Measurements from ENCODE around the gene EWSR1.

Gene EWSR1

DNA sequence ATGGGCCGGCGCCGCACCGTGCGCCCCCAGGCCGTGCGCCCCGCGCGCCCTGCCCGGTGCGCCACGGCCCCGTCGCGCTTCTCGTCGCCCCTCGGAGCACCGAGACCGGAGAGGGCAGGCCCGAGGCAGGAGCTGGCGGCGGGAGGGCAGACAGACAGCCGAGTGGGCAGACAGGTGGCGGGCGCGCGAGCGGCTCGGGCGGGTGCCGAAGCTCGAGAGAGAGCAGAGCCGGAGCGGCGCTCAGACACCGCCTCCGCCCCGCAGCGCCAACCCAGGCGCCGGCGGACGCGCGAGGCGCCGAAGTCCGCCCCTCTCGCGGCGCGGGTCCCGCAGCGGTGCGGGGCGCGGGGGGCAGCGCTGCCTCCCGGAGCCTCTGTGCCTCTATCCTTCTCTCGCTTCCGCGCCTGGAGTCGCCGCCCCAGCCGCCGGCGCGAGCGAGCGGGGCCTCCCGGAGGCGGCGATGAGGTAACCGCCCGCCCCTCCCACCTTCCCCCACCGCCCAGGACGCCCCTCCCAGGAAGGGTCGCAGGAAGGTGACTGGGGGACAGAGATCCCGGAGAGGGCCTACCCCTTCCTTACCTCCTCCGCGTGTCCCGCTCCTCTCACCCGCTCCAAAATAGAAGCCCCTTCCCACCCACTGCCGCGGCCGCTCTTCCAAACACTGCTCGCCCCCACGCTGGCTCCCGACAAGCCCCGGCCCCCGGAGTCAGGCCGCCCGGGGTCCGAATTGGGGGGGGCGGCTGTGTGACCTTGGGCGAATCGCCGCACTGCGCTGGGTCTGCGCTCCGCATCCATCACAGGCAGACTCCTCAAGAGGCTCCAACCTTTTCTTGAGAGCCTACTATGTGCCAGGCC, 47.4 kb downstream of the EWSR1 start, which contains the start of gene RASL10A:
Gene RASL10A (minus strand): TSS at position 412 of the 855 bp plus-strand sequence. CDS start 451 bp downstream, outside the sequence.
- no peak for TF ChIP-seq CTCF (IDR thresholded peaks at IDR 0.05; ENCODE audit: low read length, missing control alignments)
- H3K4me3 ChIP-seq (replicated peaks; ENCODE audit: low read depth, low read length) = no peak within 1 kb of the TSS
- no peak for DNase-seq (ENCODE audit: low read depth)

- no peak for TF ChIP-seq CTCF (IDR thresholded peaks at IDR 0.05; ENCODE audit: low read length, missing control alignments)
- no peak for DNase-seq (ENCODE audit: low read depth)
- no peak overlapping the region for H3K4me3 ChIP-seq (replicated peaks; ENCODE audit: low read depth, low read length)
Observed at GRCh38 chr22:29316141-29316828, 48.2 kb downstream of the EWSR1 start.

GRCh38 chr22:29317827-29318454, 49.9 kb downstream of the EWSR1 start:
- DNase-seq (ENCODE audit: low read depth) = no peak
- no peak for TF ChIP-seq CTCF (IDR thresholded peaks at IDR 0.05; ENCODE audit: low read length, missing control alignments)

DNA sequence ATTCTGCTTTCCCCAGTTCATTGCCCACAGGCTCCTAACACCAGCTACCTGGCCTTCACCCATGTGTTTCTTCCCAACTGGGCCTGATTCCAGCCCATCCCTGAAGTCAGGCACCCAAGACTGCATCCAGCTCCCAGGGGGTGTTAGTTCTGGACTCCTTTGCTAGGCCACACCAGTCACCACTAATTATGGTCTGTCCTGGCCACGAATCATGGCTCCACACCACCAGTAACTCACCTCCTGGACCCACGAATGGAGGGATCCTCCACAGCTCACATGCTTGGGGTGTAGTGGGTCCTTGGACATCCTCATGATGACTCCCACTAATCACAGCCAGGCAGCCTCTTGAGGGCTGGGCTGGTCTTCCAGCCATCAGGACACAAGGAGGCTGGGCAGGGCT, 51.0 kb downstream of the EWSR1 start:
- no peak for TF ChIP-seq CTCF (IDR thresholded peaks at IDR 0.05; ENCODE audit: low read length, missing control alignments)
- H3K4me3 ChIP-seq (replicated peaks; ENCODE audit: low read depth, low read length) = no peak overlapping the region
- no peak for DNase-seq (ENCODE audit: low read depth)

More at GRCh38 chr22:29317827-29318454, 49.9 kb downstream of the EWSR1 start:
- H3K4me3 ChIP-seq (replicated peaks; ENCODE audit: low read depth, low read length) = no peak overlapping the region

- no peak for DNase-seq (ENCODE audit: low read depth)
- TF ChIP-seq CTCF (IDR thresholded peaks at IDR 0.05; ENCODE audit: low read length, missing control alignments) = peak; percentile 26
- no peak overlapping the region for H3K4me3 ChIP-seq (replicated peaks; ENCODE audit: low read depth, low read length)
Observed at GRCh38 chr22:29320546-29320945, 52.5 kb downstream of the EWSR1 start.

- no peak for DNase-seq (ENCODE audit: low read depth)
- no peak for TF ChIP-seq CTCF (IDR thresholded peaks at IDR 0.05; ENCODE audit: low read length, missing control alignments)
- no peak overlapping the region for H3K4me3 ChIP-seq (replicated peaks; ENCODE audit: low read depth, low read length)
Observed at GRCh38 chr22:29323641-29324040, 55.6 kb downstream of the EWSR1 start.
